Stimulated activated memory B cell treated with anti-CD40 and anti-IgM and Interleukin-4, amounts not matched to agents 10 μg/mL and 1 μg/mL and 100 μg/mL, for 72 hours (primary cell): Measurements from ENCODE around the gene GPR150.

Experiments
- ATAC-seq: fragments of 150-1000 bp; cut with Tn5 transposase; 2 replicates; pipeline ENCODE4 v1.10.0; 2021
- H3K27ac Mint-ChIP-seq: one replicate; pipeline ENCODE4 v1.8.0; 2022; ENCODE audit warnings: mild to moderate bottlenecking, mixed read lengths
- H3K27me3 Mint-ChIP-seq: one replicate; pipeline ENCODE4 v1.8.0; 2022; ENCODE audit warnings: mixed read lengths
- H3K36me3 Mint-ChIP-seq: one replicate; pipeline ENCODE4 v1.8.0; 2022; ENCODE audit warnings: mixed read lengths
- H3K4me1 Mint-ChIP-seq: one replicate; pipeline ENCODE4 v1.8.0; 2022; ENCODE audit warnings: mixed read lengths
- H3K4me3 Mint-ChIP-seq: one replicate; pipeline ENCODE4 v1.8.0; 2022; ENCODE audit warnings: mild to moderate bottlenecking, moderate library complexity, mixed read lengths
- H3K9me3 Mint-ChIP-seq: one replicate; pipeline ENCODE4 v1.8.0; 2022; ENCODE audit warnings: mixed read lengths

GPR150 gene

GRCh38 chr5:95655575-95655974, 35.7 kb downstream of the GPR150 start:
- no peaks in the 10 kb centered on the region for H3K27me3 Mint-ChIP-seq
- no peaks in the 10 kb centered on the region for H3K4me1 Mint-ChIP-seq
- no peak for ATAC-seq
- H3K9me3 Mint-ChIP-seq = no peaks in the 10 kb centered on the region
- peaks cover 19% of the 10 kb centered on the region for H3K36me3 Mint-ChIP-seq
- no peak overlapping the region for H3K4me3 Mint-ChIP-seq
- H3K27ac Mint-ChIP-seq = no peak overlapping the region

- Mint-ChIP-seq H3K4me1 (no peaks in the 10 kb centered on the region), H3K4me3 (no peak overlapping the region), H3K27ac (no peak overlapping the region), H3K9me3 (no peaks in the 10 kb centered on the region), H3K36me3 (peaks cover 3% of the 10 kb centered on the region), H3K27me3 (no peaks in the 10 kb centered on the region)
- ATAC-seq = no peak
Measured at GRCh38 chr5:95660060-95660459, 40.2 kb downstream of the GPR150 start.

GRCh38 chr5:95662946-95663345, 43.1 kb downstream of the GPR150 start:
- H3K4me1 Mint-ChIP-seq = no peaks in the 10 kb centered on the region
- ATAC-seq = no peak
- H3K27me3 Mint-ChIP-seq = no peaks in the 10 kb centered on the region

GRCh38 chr5:95664204-95664786, 44.4 kb downstream of the GPR150 start:
- H3K36me3 Mint-ChIP-seq = no peaks in the 10 kb centered on the region
- H3K4me3 Mint-ChIP-seq = no peak overlapping the region
- no peaks in the 10 kb centered on the region for H3K27me3 Mint-ChIP-seq
- H3K4me1 Mint-ChIP-seq = no peaks in the 10 kb centered on the region
- H3K9me3 Mint-ChIP-seq = no peaks in the 10 kb centered on the region
- ATAC-seq = no peak
- no peak overlapping the region for H3K27ac Mint-ChIP-seq

More at GRCh38 chr5:95662946-95663345, 43.1 kb downstream of the GPR150 start:
- no peak overlapping the region for H3K4me3 Mint-ChIP-seq
- H3K36me3 Mint-ChIP-seq = no peaks in the 10 kb centered on the region
- no peak overlapping the region for H3K27ac Mint-ChIP-seq
- H3K9me3 Mint-ChIP-seq = no peaks in the 10 kb centered on the region

- Mint-ChIP-seq H3K36me3 (no peaks in the 10 kb centered on the region), H3K4me1 (no peaks in the 10 kb centered on the region), H3K27me3 (no peaks in the 10 kb centered on the region), H3K9me3 (no peaks in the 10 kb centered on the region), H3K4me3 (no peak overlapping the region), H3K27ac (no peak overlapping the region)
- no peak for ATAC-seq
Measured at GRCh38 chr5:95667061-95667618, 47.3 kb downstream of the GPR150 start.

- H3K9me3 Mint-ChIP-seq = no peaks in the 10 kb centered on the region
- no peaks in the 10 kb centered on the region for H3K4me1 Mint-ChIP-seq
- H3K27ac Mint-ChIP-seq = no peak overlapping the region
- no peak for ATAC-seq
- H3K4me3 Mint-ChIP-seq = no peak overlapping the region
- H3K27me3 Mint-ChIP-seq = no peaks in the 10 kb centered on the region
- H3K36me3 Mint-ChIP-seq = no peaks in the 10 kb centered on the region
Measured at GRCh38 chr5:95667678-95668077, 47.8 kb downstream of the GPR150 start.

- Mint-ChIP-seq H3K4me3 (no peak overlapping the region), H3K36me3 (no peaks in the 10 kb centered on the region), H3K27me3 (no peaks in the 10 kb centered on the region), H3K4me1 (no peaks in the 10 kb centered on the region), H3K9me3 (no peaks in the 10 kb centered on the region), H3K27ac (no peak overlapping the region)
- no peak for ATAC-seq
Measured at GRCh38 chr5:95668216-95668615, 48.3 kb downstream of the GPR150 start.

- no peaks in the 10 kb centered on the region for H3K4me1 Mint-ChIP-seq
- H3K27ac Mint-ChIP-seq = no peak overlapping the region
- ATAC-seq = no peak
- H3K36me3 Mint-ChIP-seq = no peaks in the 10 kb centered on the region
- no peaks in the 10 kb centered on the region for H3K27me3 Mint-ChIP-seq
- H3K9me3 Mint-ChIP-seq = no peaks in the 10 kb centered on the region
- H3K4me3 Mint-ChIP-seq = no peak overlapping the region
Measured at GRCh38 chr5:95668728-95669127, 48.8 kb downstream of the GPR150 start.

GRCh38 chr5:95669540-95669939, 49.7 kb downstream of the GPR150 start:
- no peaks in the 10 kb centered on the region for H3K36me3 Mint-ChIP-seq
- no peak overlapping the region for H3K27ac Mint-ChIP-seq
- H3K27me3 Mint-ChIP-seq = no peaks in the 10 kb centered on the region
- no peaks in the 10 kb centered on the region for H3K9me3 Mint-ChIP-seq
- no peak for ATAC-seq
- H3K4me3 Mint-ChIP-seq = no peak overlapping the region
- no peaks in the 10 kb centered on the region for H3K4me1 Mint-ChIP-seq

GRCh38 chr5:95669985-95670384, 50.1 kb downstream of the GPR150 start:
- Mint-ChIP-seq H3K27ac (no peak overlapping the region), H3K27me3 (no peaks in the 10 kb centered on the region), H3K4me3 (no peak overlapping the region), H3K36me3 (no peaks in the 10 kb centered on the region), H3K9me3 (no peaks in the 10 kb centered on the region), H3K4me1 (no peaks in the 10 kb centered on the region)
- no peak for ATAC-seq

- H3K27me3 Mint-ChIP-seq = no peaks in the 10 kb centered on the region
- H3K9me3 Mint-ChIP-seq = no peaks in the 10 kb centered on the region
- no peaks in the 10 kb centered on the region for H3K36me3 Mint-ChIP-seq
- H3K4me1 Mint-ChIP-seq = no peaks in the 10 kb centered on the region
- no peak overlapping the region for H3K27ac Mint-ChIP-seq
- ATAC-seq = no peak
- H3K4me3 Mint-ChIP-seq = no peak overlapping the region
Measured at GRCh38 chr5:95670568-95670967, 50.7 kb downstream of the GPR150 start.
